CD4-positive, alpha-beta T cell (primary cell): ENCODE measurements around the gene GARIN5A. TPM values are rescaled to one million over a fixed set of nuclear protein-coding genes. Genes with fewer than 3 reads are reported as not detected.

Experiments
- ATAC-seq: fragments of 200-7000 bp; cut with Tn5 transposase; one replicate; pipeline ENCODE4 v1.10.0; 2022; ENCODE audit warnings: mild to moderate bottlenecking; ENCODE audit not compliant: poor library complexity
- CTCF ChIA-PET: fragments of 350-600 bp; sonication (Branson Sonifier 250); formaldehyde crosslinking; loops from one replicate; lab custom pipeline; 2021; ENCODE audit warnings: antibody characterized with exemption, inconsistent platforms; lab: Charles Lee
- POLR2A ChIA-PET: fragments of 350-600 bp; sonication (Branson Sonifier 250); formaldehyde crosslinking; loops from one replicate; lab custom pipeline; 2021; ENCODE audit warnings: antibody characterized with exemption, inconsistent platforms; lab: Charles Lee
- DNase-seq, 14 experiments: peaks; one replicate each; pipeline ENCODE4 v3.0.0-alpha.2; 2013 to 2020; ENCODE audit warnings: mixed read lengths in 2 of 14
- H3K27ac ChIP-seq, 2 donors: one replicate each; pipeline versions ENCODE4 v1.5.1 to v1.7.0; 2013; ENCODE audit warnings: low read length in 2 of 2, low read depth in 1 of 2, mild to moderate bottlenecking in 1 of 2
- H3K27me3 ChIP-seq, 2 experiments: 1 replicate in 1 of 2; 2 replicates in 1 of 2; pipeline versions ENCODE4 v1.6.1 to v1.7.0; 2013; ENCODE audit warnings: low read length in 2 of 2, control low read depth in 1 of 2, mild to moderate bottlenecking in 1 of 2, moderate library complexity in 1 of 2; ENCODE audit not compliant: insufficient read depth in 2 of 2, control insufficient read depth in 1 of 2
- H3K36me3 ChIP-seq: one replicate; pipeline ENCODE4 v1.6.1; 2013; ENCODE audit warnings: low read length, control low read depth; ENCODE audit not compliant: insufficient read depth
- H3K4me1 ChIP-seq: one replicate; pipeline ENCODE4 v1.6.1; 2013; ENCODE audit warnings: low read length, control low read depth; ENCODE audit not compliant: insufficient read depth
- H3K4me3 ChIP-seq: one replicate; pipeline ENCODE4 v1.5.1; 2013; ENCODE audit warnings: mild to moderate bottlenecking, low read length, moderate library complexity
- H3K9me3 ChIP-seq, 2 experiments: 1 replicate in 1 of 2; 2 replicates in 1 of 2; pipeline versions ENCODE4 v1.6.1 to v1.7.0; 2013; ENCODE audit warnings: low read length in 2 of 2, mild to moderate bottlenecking in 2 of 2, control low read depth in 1 of 2, moderate library complexity in 1 of 2; ENCODE audit not compliant: control insufficient read depth in 1 of 2, insufficient read depth in 1 of 2
- H3K27ac Mint-ChIP-seq: one replicate; pipeline ENCODE4 v1.8.0; 2020; ENCODE audit warnings: mixed read lengths
- H3K27me3 Mint-ChIP-seq: one replicate; pipeline ENCODE4 v1.8.0; 2021; ENCODE audit warnings: mixed read lengths
- H3K36me3 Mint-ChIP-seq: one replicate; pipeline ENCODE4 v1.8.0; 2021; ENCODE audit warnings: low read depth, mixed read lengths
- H3K4me1 Mint-ChIP-seq: one replicate; pipeline ENCODE4 v1.8.0; 2021; ENCODE audit warnings: low read depth, mixed read lengths
- H3K4me3 Mint-ChIP-seq: one replicate; pipeline ENCODE4 v1.8.0; 2020; ENCODE audit warnings: mild to moderate bottlenecking, mixed read lengths
- H3K9me3 Mint-ChIP-seq: one replicate; pipeline ENCODE4 v1.8.0; 2020; ENCODE audit warnings: mixed read lengths
- intact Hi-C, 2 experiments: fragments of 100-400 bp; cut with DNase I in 1 of 2; cut with micrococcal nuclease in 1 of 2; formaldehyde crosslinking; loops; one replicate each; pipeline versions ENCODE4 v1.15.1 to v1.9.0; 2023 to 2025; cut with DNase I, micrococcal nuclease
- total RNA-seq, 174 experiments: library from RNA in 2 of 174; stranded (reverse) in 2 of 174; gene quantifications; one replicate each; pipeline ENCODE4 v1.2.3 and lab custom pipeline; 2021 to 2026
- TF ChIP-seq, protein P1 (sequence below): fragments of 200-600 bp; IDR thresholded peaks from one replicate; pipeline ENCODE4 v1.8.0; 2022; ENCODE audit warnings: antibody characterized with exemption, mild to moderate bottlenecking

The GARIN5A gene
- total RNA-seq, 2 experiments from 2014 or later, result 0.50 TPM; not detected in 1

DNA sequence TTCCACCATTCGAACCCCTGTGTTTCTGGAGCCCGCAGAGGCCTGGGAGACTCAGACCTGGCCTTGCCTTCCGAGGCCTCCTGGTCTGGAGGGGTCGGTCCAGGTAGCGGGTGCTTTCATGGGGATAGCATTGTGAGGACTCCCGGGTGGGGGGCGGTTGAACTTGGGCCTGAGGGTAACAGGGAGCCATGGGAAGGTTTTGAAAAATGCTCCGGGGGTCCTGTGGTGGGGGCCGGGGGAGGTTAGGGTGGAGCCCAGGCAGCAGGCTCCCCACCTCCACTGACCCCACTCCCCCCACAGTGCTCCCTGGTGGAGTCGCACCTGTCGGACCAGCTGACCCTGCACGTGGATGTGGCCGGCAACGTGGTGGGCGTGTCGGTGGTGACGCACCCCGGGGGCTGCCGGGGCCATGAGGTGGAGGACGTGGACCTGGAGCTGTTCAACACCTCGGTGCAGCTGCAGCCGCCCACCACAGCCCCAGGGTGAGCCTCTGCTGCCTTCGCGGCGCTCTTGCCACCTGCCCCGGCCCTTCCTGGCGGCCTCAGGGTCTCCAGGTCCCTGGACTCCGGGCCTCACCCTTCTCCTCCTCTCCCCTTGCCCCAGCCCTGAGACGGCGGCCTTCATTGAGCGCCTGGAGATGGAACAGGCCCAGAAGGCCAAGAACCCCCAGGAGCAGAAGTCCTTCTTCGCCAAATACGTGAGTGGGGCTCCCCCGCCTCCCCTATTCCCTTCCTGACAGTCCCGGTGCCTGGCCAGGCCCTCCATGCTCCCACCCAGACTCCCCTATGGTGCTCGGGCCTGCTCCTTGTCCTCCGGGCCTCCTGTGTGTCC, 3.8 kb upstream of the GARIN5A start:
- no peaks in the 10 kb centered on the region for H3K9me3 Mint-ChIP-seq
- H3K9me3 ChIP-seq, result peaks cover 0 to 6% of the 10 kb centered on the region in 2 experiments
- no peak for ATAC-seq
- intact Hi-C loops, result no loop called here
- H3K4me3 ChIP-seq, result no peak overlapping the region
- no peaks in the 10 kb centered on the region for H3K27me3 Mint-ChIP-seq
- H3K27ac Mint-ChIP-seq, result no peak overlapping the region
- H3K27ac ChIP-seq, result no peak overlapping the region
- peaks cover 22% of the 10 kb centered on the region for H3K4me1 Mint-ChIP-seq
- H3K36me3 ChIP-seq, result peaks cover 52% of the 10 kb centered on the region
- H3K4me1 ChIP-seq, result peaks cover 43% of the 10 kb centered on the region
- peak in 1 of 14 experiments; percentile 31 for DNase-seq
- TF ChIP-seq, protein P1, sequence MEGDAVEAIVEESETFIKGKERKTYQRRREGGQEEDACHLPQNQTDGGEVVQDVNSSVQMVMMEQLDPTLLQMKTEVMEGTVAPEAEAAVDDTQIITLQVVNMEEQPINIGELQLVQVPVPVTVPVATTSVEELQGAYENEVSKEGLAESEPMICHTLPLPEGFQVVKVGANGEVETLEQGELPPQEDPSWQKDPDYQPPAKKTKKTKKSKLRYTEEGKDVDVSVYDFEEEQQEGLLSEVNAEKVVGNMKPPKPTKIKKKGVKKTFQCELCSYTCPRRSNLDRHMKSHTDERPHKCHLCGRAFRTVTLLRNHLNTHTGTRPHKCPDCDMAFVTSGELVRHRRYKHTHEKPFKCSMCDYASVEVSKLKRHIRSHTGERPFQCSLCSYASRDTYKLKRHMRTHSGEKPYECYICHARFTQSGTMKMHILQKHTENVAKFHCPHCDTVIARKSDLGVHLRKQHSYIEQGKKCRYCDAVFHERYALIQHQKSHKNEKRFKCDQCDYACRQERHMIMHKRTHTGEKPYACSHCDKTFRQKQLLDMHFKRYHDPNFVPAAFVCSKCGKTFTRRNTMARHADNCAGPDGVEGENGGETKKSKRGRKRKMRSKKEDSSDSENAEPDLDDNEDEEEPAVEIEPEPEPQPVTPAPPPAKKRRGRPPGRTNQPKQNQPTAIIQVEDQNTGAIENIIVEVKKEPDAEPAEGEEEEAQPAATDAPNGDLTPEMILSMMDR, result no peak
- POLR2A ChIA-PET, result interaction anchor here (1.8 kb wide), 1 partner anchor 31 kb away, joined by 7 read pairs; the partner anchor contains the start of gene JOSD2
- CTCF ChIA-PET, result no interaction called here
- H3K4me3 Mint-ChIP-seq, result peak overlapping the region; percentile 31
- peaks cover 75% of the 10 kb centered on the region for H3K36me3 Mint-ChIP-seq
- H3K27me3 ChIP-seq, result no peaks in the 10 kb centered on the region

DNA sequence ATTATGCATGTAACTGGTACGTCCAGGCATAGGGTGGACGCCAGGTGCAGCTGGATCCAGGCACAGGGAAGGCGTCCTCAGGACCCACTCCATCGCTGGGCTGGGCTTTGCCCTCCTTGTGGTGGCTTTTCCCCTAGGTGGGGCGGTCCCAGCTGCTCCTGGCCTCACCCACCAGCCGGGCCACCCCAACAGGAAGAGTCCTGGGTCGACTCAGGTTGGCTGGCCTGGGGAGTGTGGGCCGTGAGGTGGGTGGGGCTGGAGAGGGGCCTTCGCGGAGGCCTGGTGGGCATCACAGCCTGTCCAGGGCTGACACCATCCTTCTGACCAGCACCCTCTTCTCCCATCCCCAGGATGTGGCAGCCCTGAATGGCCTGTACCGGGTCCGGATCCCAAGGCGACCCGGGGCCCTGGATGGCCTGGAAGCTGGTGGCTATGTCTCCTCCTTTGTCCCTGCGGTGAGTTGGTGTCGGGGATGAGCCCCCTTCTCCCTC, 3.2 kb upstream of the GARIN5A start:
- ATAC-seq, result no peak
- CTCF ChIA-PET, result interaction anchor here (0.8 kb wide), 1 partner anchor 123 kb away, joined by 4 read pairs; no protein-coding TSS in a partner anchor
- no peak overlapping the region for H3K4me3 Mint-ChIP-seq
- peak in 1 of 14 experiments; percentile 19 for DNase-seq
- H3K9me3 Mint-ChIP-seq, result no peaks in the 10 kb centered on the region
- POLR2A ChIA-PET, result interaction anchor here (1.8 kb wide), 1 partner anchor 31 kb away, joined by 7 read pairs; the partner anchor contains the start of gene JOSD2
- H3K36me3 Mint-ChIP-seq, result peaks cover 70% of the 10 kb centered on the region
- intact Hi-C loops, result loop anchor here in 1 of 2 experiments (5.0 kb wide), 1 partner anchor 113 kb away; the partner anchor contains the start of gene NAPSA
- no peaks in the 10 kb centered on the region for H3K27me3 ChIP-seq
- H3K4me1 ChIP-seq, result peaks cover 43% of the 10 kb centered on the region
- no peak overlapping the region for H3K27ac Mint-ChIP-seq
- H3K9me3 ChIP-seq, result peaks cover 0 to 6% of the 10 kb centered on the region in 2 experiments
- TF ChIP-seq, protein P1, result no peak
- no peaks in the 10 kb centered on the region for H3K27me3 Mint-ChIP-seq
- no peak overlapping the region for H3K4me3 ChIP-seq
- peaks cover 22% of the 10 kb centered on the region for H3K4me1 Mint-ChIP-seq
- H3K27ac ChIP-seq, result no peak overlapping the region
- H3K36me3 ChIP-seq, result peaks cover 52% of the 10 kb centered on the region

DNA sequence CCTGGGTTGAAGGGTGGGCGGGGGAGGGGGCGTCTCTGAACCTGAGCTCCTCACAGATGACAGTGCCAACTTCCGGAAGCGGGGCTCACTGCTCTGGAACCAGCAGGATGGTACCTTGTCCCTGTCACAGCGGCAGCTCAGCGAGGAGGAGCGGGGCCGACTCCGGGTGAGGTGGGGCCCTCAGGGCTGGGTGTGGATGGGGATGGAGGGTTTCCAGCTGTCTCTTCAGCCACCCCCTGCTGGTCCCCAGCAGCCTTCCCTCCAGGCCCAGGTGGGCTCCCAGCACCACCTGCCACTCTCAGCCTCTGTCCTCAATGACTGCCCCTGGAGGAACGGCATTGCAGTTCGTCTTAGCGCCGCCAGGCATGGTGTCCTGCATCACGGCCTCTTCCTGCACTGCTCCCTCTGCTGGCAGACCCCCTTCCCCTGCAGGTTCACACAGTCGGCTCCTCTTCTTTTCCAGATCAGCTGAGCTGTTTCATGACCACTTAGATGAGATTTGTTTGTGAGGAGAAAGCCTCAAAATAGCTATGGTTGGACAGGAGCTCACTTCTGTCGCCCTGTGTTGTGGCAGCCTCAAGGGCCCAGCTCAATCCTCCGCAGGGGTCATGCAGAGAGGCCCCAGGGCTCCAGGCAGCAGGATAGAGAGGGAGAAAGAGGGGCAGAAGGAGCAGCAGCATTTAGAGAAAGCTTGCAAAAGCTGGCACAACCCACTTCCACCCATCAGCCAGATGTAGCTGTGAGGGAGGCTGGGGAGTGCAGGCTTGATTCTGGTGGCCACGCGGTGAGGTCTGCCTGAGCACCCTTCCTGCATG, 2.5 kb upstream of the GARIN5A start:
- no peak overlapping the region for H3K27ac Mint-ChIP-seq
- peaks cover 63% of the 10 kb centered on the region for H3K36me3 Mint-ChIP-seq
- H3K27me3 Mint-ChIP-seq, result no peaks in the 10 kb centered on the region
- H3K9me3 Mint-ChIP-seq, result no peaks in the 10 kb centered on the region
- Histone ChIP-seq H3K36me3 (peaks cover 52% of the 10 kb centered on the region), H3K4me3 (no peak overlapping the region), H3K9me3 (peaks cover 0 to 6% of the 10 kb centered on the region in 2 experiments), H3K27me3 (no peaks in the 10 kb centered on the region), H3K27ac (no peak overlapping the region), H3K4me1 (peaks cover 43% of the 10 kb centered on the region)
- H3K4me1 Mint-ChIP-seq, result peaks cover 22% of the 10 kb centered on the region
- ATAC-seq (no peak), DNase-seq (peak in 2 of 14 experiments; percentile 6 to 54)
- POLR2A ChIA-PET, result interaction anchor here (1.8 kb wide), 1 partner anchor 32 kb away, joined by 7 read pairs; the partner anchor contains the start of gene JOSD2
- H3K4me3 Mint-ChIP-seq, result peak overlapping the region; percentile 66
- TF ChIP-seq, protein P1, result no peak
- intact Hi-C loops, result loop anchor here in 1 of 2 experiments (5.0 kb wide), 1 partner anchor 112 kb away; the partner anchor contains the start of gene NAPSA
- CTCF ChIA-PET, result interaction anchor here (0.8 kb wide), 1 partner anchor 122 kb away, joined by 4 read pairs; no protein-coding TSS in a partner anchor
